Neutrophil (primary cell): ENCODE results near the gene RPS6KB2.

Source experiments
- H3K27ac ChIP-seq: fragments of 200-600 bp; sonication (generic); 2 replicates; pipeline ENCODE4 v1.5.1; 2016; ENCODE audit warnings: mild to moderate bottlenecking, moderate library complexity
- H3K27me3 ChIP-seq: fragments of 200-600 bp; sonication (generic); 2 replicates; pipeline ENCODE4 v1.6.0; 2016; ENCODE audit warnings: mild to moderate bottlenecking
- H3K36me3 ChIP-seq: fragments of 200-600 bp; sonication (generic); 2 replicates; pipeline ENCODE4 v1.5.1; 2017
- H3K4me1 ChIP-seq, 2 experiments: fragments of 200-600 bp in 1 of 2; sonication (generic) in 1 of 2; 1 replicate in 1 of 2; 2 replicates in 1 of 2; pipeline versions ENCODE4 v1.5.1 to v1.6.1; 2013 to 2016; ENCODE audit warnings: low read depth in 1 of 2, low read length in 1 of 2, mild to moderate bottlenecking in 1 of 2, moderate library complexity in 1 of 2; ENCODE audit not compliant: control insufficient read depth in 1 of 2, insufficient read depth in 1 of 2
- H3K4me3 ChIP-seq, 2 experiments: fragments of 200-600 bp in 1 of 2; sonication (generic) in 1 of 2; 1 replicate in 1 of 2; 2 replicates in 1 of 2; pipeline ENCODE4 v1.5.1; 2013 to 2016; ENCODE audit warnings: low read depth in 1 of 2, low read length in 1 of 2, mild to moderate bottlenecking in 1 of 2, moderate library complexity in 1 of 2
- H3K9me3 ChIP-seq: fragments of 200-600 bp; sonication (generic); 2 replicates; pipeline ENCODE4 v1.5.1; 2016
- CTCF ChIP-seq: fragments of 200-600 bp; sonication (generic); IDR thresholded peaks from 2 replicates; pipeline ENCODE4 v1.5.1; 2016; ENCODE audit warnings: antibody characterized with exemption

The RPS6KB2 gene

GRCh38 chr11:67410984-67411784 lies 17.1 kb upstream of the RPS6KB2 start:
- no peak overlapping the region for H3K27ac ChIP-seq
- peaks cover 39% of the 10 kb centered on the region for H3K27me3 ChIP-seq
- H3K9me3 ChIP-seq = no peaks in the 10 kb centered on the region
- no peak overlapping the region for H3K4me3 ChIP-seq
- peaks cover 50% of the 10 kb centered on the region for H3K36me3 ChIP-seq
- peaks cover 46 to 56% of the 10 kb centered on the region in 2 experiments for H3K4me1 ChIP-seq
- TF ChIP-seq CTCF = no peak

DNA sequence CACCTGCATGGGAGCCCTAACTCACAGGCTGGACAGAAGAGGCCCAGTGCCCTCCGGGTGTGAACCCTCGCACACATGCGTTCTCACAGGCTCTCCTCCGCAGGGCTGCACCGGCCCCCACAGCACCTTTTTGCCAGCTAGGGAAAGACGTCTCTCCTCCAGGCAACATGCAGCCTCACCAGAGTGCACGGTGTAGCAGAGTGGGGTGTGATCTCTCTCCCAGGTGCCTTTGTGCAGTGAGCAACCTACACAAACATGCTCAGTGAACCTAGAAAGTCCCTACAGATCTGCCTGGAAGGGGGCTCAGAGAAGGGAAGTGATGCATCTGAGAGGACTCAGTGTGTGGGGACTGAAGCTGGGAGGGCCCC lies 16.5 kb upstream of the RPS6KB2 start:
- H3K27me3 ChIP-seq = peaks cover 45% of the 10 kb centered on the region
- peaks cover 41 to 52% of the 10 kb centered on the region in 2 experiments for H3K4me1 ChIP-seq
- no peak overlapping the region for H3K4me3 ChIP-seq
- H3K36me3 ChIP-seq = peaks cover 45% of the 10 kb centered on the region
- H3K9me3 ChIP-seq = no peaks in the 10 kb centered on the region
- TF ChIP-seq CTCF = no peak
- no peak overlapping the region for H3K27ac ChIP-seq

GRCh38 chr11:67412495-67413179 lies 15.7 kb upstream of the RPS6KB2 start:
- peaks cover 32 to 46% of the 10 kb centered on the region in 2 experiments for H3K4me1 ChIP-seq
- no peak for TF ChIP-seq CTCF
- peaks cover 36% of the 10 kb centered on the region for H3K36me3 ChIP-seq
- no peak overlapping the region for H3K4me3 ChIP-seq
- no peak overlapping the region for H3K27ac ChIP-seq
- H3K27me3 ChIP-seq = peaks cover 54% of the 10 kb centered on the region
- H3K9me3 ChIP-seq = no peaks in the 10 kb centered on the region

GRCh38 chr11:67413266-67413849 lies 14.9 kb upstream of the RPS6KB2 start:
- Histone ChIP-seq H3K4me1 (peaks cover 25 to 42% of the 10 kb centered on the region in 2 experiments), H3K4me3 (no peak overlapping the region), H3K9me3 (no peaks in the 10 kb centered on the region), H3K27me3 (peaks cover 61% of the 10 kb centered on the region), H3K27ac (no peak overlapping the region), H3K36me3 (peaks cover 29% of the 10 kb centered on the region)
- no peak for TF ChIP-seq CTCF

GRCh38 chr11:67415501-67416304 lies 12.6 kb upstream of the RPS6KB2 start, which contains the start of gene CARNS1:
CARNS1 (plus strand) TSS chr11:67415678; CDS start chr11:67416200, 522 bp downstream.
- Histone ChIP-seq H3K36me3 (peaks cover 5% of the 10 kb centered on the region), H3K4me3 (peak within 1 kb of the TSS in 1 of 2 experiments; percentile 7), H3K4me1 (peaks cover 20 to 40% of the 10 kb centered on the region in 2 experiments), H3K27ac (no peak within 1 kb of the TSS), H3K9me3 (no peaks in the 10 kb centered on the region), H3K27me3 (peaks cover 79% of the 10 kb centered on the region)
- TF ChIP-seq CTCF = no peak
